ENCODE results near the gene IRF1.

DNA sequence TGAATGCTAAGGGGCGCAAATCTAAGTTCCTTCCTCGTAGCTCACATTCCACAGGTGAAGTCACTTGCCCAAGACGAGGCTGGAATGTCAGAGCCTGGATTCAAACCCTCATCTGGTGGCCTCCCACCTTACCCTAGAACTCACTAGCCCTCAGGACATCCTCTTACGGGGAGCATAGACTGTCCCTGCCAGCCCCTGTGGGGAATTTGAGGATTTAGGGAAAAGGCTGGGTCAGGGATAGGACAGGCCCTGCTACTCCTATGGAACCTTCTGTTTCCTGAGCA, 45.0 kb downstream of the IRF1 start:
- no peak for TF ChIP-seq CTCF (IDR thresholded peaks at IDR 0.05)
- TF ChIP-seq POLR2A (IDR thresholded peaks at IDR 0.05): no peak
- no peak for TF ChIP-seq POLR2AphosphoS5 (IDR thresholded peaks at IDR 0.05)

All from prostate gland (tissue), 2 donors.